Measurements from ENCODE around the gene DOCK9.

The DOCK9 gene

GRCh38 chr13:99003851-99004471, 26.1 kb upstream of the DOCK9 start:
- H3K4me3 Mint-ChIP-seq: no peak overlapping the region

GRCh38 chr13:99003186-99003585, 25.3 kb upstream of the DOCK9 start:
- no peak for DNase-seq
- no peaks in the 10 kb centered on the region for H3K9me3 Mint-ChIP-seq
- peaks cover 72% of the 10 kb centered on the region for H3K4me1 Mint-ChIP-seq
- CTCF ChIA-PET: interaction anchor here (1.2 kb wide), 1 partner anchor 15 kb away, joined by 3 read pairs; no protein-coding TSS in a partner anchor
- H3K4me3 Mint-ChIP-seq: no peak overlapping the region
- H3K27ac Mint-ChIP-seq: no peak overlapping the region
- no peaks in the 10 kb centered on the region for H3K27me3 Mint-ChIP-seq
- H3K36me3 Mint-ChIP-seq: peaks cover 28% of the 10 kb centered on the region

More at GRCh38 chr13:99003851-99004471, 26.1 kb upstream of the DOCK9 start:
- H3K36me3 Mint-ChIP-seq: peaks cover 25% of the 10 kb centered on the region
- no peak overlapping the region for H3K27ac Mint-ChIP-seq
- no peaks in the 10 kb centered on the region for H3K9me3 Mint-ChIP-seq
- CTCF ChIA-PET: no interaction called here
- H3K27me3 Mint-ChIP-seq: no peaks in the 10 kb centered on the region
- peaks cover 64% of the 10 kb centered on the region for H3K4me1 Mint-ChIP-seq
- DNase-seq: no peak

DNA sequence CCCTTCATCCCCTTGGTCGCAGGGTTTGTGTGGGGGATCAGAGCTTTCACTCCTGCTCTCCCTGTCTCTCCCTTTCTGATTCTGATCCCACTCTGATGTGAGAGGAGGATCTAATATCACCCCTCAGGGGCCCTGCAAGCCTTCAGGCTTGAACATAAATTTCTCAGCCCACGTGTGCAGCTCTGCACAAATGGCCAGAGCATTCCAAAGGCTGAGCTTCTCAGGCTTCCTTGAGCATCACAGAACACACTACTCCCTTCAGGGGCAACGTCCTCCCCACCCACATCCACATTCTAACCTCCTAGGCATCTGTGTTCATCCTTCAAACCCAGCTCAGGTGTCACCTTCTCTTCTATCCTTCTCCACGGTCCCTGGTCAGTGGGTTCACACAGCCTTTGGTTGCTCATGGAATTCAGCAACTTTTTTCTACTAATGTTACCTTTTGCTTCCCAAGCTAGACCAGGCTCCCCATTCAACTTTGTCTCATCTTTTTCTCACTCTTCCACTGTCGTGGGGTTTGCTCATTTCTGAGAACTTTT, 24.4 kb upstream of the DOCK9 start:
- H3K36me3 Mint-ChIP-seq: peaks cover 28% of the 10 kb centered on the region
- no peak overlapping the region for H3K4me3 Mint-ChIP-seq
- H3K27ac Mint-ChIP-seq: no peak overlapping the region
- peaks cover 78% of the 10 kb centered on the region for H3K4me1 Mint-ChIP-seq
- no peak for DNase-seq
- no peaks in the 10 kb centered on the region for H3K9me3 Mint-ChIP-seq
- CTCF ChIA-PET: interaction anchor here (0.8 to 1.3 kb wide), 4 partner anchors 10 to 167 kb away, joined by 3 read pairs; no protein-coding TSS in a partner anchor
- H3K27me3 Mint-ChIP-seq: no peaks in the 10 kb centered on the region

GRCh38 chr13:99000137-99000536, 22.3 kb upstream of the DOCK9 start:
- CTCF ChIA-PET: interaction anchor here (1.0 kb wide), 1 partner anchor 29 kb away, joined by 3 read pairs; no protein-coding TSS in a partner anchor
- Mint-ChIP-seq H3K36me3 (peaks cover 36% of the 10 kb centered on the region), H3K4me1 (peaks cover 94% of the 10 kb centered on the region), H3K4me3 (no peak overlapping the region), H3K27ac (peak overlapping the region; percentile 77), H3K27me3 (no peaks in the 10 kb centered on the region), H3K9me3 (no peaks in the 10 kb centered on the region)
- no peak for DNase-seq

DNA sequence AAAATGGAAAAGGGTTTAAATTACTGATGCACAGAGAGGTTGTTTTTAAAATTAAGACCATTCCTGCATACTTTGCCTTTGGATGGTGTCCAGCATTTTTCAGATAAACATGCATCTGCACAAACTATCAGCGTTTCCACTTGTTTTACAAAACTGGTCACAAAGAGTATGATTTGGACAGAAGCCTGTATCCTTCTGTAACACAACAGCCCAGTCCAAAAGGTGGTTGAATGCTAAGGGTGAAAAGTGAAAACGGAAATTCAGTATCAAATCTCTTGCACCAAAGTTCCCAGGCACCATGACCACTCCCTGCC, 21.7 kb upstream of the DOCK9 start:
- peaks cover 94% of the 10 kb centered on the region for H3K4me1 Mint-ChIP-seq
- H3K9me3 Mint-ChIP-seq: no peaks in the 10 kb centered on the region
- no peaks in the 10 kb centered on the region for H3K27me3 Mint-ChIP-seq
- CTCF ChIA-PET: no interaction called here
- peak overlapping the region; percentile 85 for H3K27ac Mint-ChIP-seq
- H3K36me3 Mint-ChIP-seq: peaks cover 37% of the 10 kb centered on the region
- H3K4me3 Mint-ChIP-seq: no peak overlapping the region
- no peak for DNase-seq

- Mint-ChIP-seq H3K4me1 (peaks cover 99% of the 10 kb centered on the region), H3K27me3 (no peaks in the 10 kb centered on the region), H3K27ac (peak overlapping the region; percentile 85), H3K4me3 (peak overlapping the region; percentile 34), H3K36me3 (peaks cover 36% of the 10 kb centered on the region), H3K9me3 (no peaks in the 10 kb centered on the region)
- DNase-seq: peak; percentile 52
- CTCF ChIA-PET: no interaction called here
Observed at GRCh38 chr13:98998831-98999638, 21.2 kb upstream of the DOCK9 start.

DNA sequence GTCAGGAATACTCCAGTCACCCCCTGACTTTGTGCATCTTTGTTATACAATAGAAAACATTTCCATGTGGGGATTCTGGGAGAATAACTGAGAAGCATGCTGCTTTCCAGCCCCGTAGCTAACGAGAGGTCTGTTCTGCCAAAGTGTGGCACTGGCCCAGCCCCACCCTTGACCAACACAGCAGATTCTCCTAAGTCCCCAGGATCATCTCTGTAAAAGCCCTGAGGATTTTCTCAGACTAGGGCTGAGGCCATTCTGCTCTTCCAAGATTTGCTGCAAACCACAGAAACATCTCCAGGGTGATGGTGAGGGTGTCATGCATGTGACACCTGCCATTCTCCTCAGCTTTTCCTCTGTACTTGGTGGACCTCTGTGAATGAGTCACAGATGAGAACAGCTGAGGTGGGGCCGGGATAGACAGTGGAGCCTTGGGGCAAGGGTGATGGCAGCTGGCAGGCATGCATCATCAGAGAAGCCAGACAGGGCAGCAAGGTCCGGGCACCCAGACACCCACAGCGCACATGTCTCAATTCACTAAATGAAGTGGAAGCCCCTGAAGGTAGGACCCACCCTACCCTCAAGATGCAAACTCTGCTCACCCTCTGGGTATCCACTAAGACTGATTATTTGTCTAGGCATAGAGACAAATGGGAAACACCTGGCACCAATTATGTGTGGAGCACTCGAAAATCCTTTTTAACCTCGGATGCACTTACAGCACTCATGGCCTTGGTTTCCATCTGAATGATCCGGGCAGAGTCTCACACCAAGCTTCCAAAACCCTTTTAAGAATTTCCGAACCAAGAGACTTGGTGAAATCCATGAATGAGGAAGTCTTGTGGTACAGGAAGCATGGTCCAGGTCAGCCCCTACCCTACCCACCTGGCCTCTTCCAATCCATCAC, 20.1 kb upstream of the DOCK9 start:
- Mint-ChIP-seq H3K36me3 (peaks cover 31% of the 10 kb centered on the region), H3K27ac (peak overlapping the region; percentile 85), H3K9me3 (no peaks in the 10 kb centered on the region), H3K4me1 (peaks cover 95% of the 10 kb centered on the region), H3K4me3 (no peak overlapping the region), H3K27me3 (no peaks in the 10 kb centered on the region)
- no peak for DNase-seq
- CTCF ChIA-PET: no interaction called here

- no peak overlapping the region for H3K4me3 Mint-ChIP-seq
- H3K4me1 Mint-ChIP-seq: peaks cover 91% of the 10 kb centered on the region
- CTCF ChIA-PET: interaction anchor here (1.2 kb wide), 1 partner anchor 32 kb away, joined by 3 read pairs; no protein-coding TSS in a partner anchor
- no peaks in the 10 kb centered on the region for H3K9me3 Mint-ChIP-seq
- no peak for DNase-seq
- peak overlapping the region; percentile 56 for H3K27ac Mint-ChIP-seq
- H3K36me3 Mint-ChIP-seq: peaks cover 31% of the 10 kb centered on the region
- H3K27me3 Mint-ChIP-seq: no peaks in the 10 kb centered on the region
Observed at GRCh38 chr13:98997011-98997730, 19.3 kb upstream of the DOCK9 start.

- Mint-ChIP-seq H3K9me3 (no peaks in the 10 kb centered on the region), H3K4me1 (peaks cover 81% of the 10 kb centered on the region), H3K36me3 (peaks cover 31% of the 10 kb centered on the region), H3K27me3 (no peaks in the 10 kb centered on the region), H3K27ac (peak overlapping the region; percentile 95), H3K4me3 (no peak overlapping the region)
- CTCF ChIA-PET: interaction anchor here (0.6 to 1.2 kb wide), 2 partner anchors 33 to 127 kb away, joined by 3 read pairs; no protein-coding TSS in a partner anchor
- DNase-seq: no peak
Observed at GRCh38 chr13:98996046-98996445, 18.2 kb upstream of the DOCK9 start.

DNA sequence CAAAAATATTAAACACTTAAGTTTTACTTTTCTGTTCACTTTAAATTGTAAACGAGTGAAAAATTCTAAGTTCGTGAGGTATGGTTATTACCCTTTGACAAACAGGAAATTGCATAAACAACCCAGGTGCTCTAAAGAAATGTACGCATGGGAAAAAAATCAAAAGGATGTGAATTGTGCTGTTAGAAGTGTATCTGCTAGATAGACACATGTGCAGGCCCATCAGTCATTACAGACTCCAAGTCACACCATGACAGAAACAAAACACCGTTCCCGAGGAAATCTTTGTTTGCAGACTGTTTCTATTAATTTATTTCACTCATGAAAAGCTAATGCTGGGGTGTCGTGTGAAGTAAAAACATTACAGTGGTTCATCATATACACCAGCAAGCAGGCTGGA, 17.0 kb upstream of the DOCK9 start:
- peaks cover 5% of the 10 kb centered on the region for H3K9me3 Mint-ChIP-seq
- H3K27ac Mint-ChIP-seq: peak overlapping the region; percentile 95
- no peaks in the 10 kb centered on the region for H3K27me3 Mint-ChIP-seq
- peaks cover 76% of the 10 kb centered on the region for H3K4me1 Mint-ChIP-seq
- CTCF ChIA-PET: no interaction called here
- peaks cover 36% of the 10 kb centered on the region for H3K36me3 Mint-ChIP-seq
- peak overlapping the region; percentile 8 for H3K4me3 Mint-ChIP-seq
- peak; percentile 38 for DNase-seq

GRCh38 chr13:98994080-98994479, 16.2 kb upstream of the DOCK9 start:
- H3K4me1 Mint-ChIP-seq: peaks cover 74% of the 10 kb centered on the region
- no peak overlapping the region for H3K4me3 Mint-ChIP-seq

DNA sequence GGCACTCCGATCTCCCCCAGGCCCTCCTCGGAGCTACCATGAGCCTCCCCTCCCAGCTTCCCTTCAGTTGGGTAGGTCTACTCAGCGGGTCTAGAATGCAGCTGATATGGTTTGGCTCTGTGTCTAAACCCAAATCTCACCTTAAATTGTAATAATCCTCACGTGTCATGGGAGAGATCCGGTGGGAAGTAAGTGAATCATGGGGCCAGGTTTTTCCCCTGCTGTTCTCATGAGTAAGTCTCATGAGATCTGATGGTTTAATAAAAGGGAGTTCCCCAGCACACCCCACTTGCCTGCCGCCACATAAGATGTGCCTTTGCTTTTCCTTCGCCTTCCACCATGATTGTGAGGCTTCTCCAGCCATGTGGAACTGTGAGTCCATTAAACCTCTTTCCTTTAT, 14.5 kb upstream of the DOCK9 start:
- H3K9me3 Mint-ChIP-seq: peaks cover 5% of the 10 kb centered on the region
- no peak for DNase-seq
- H3K27ac Mint-ChIP-seq: no peak overlapping the region
- CTCF ChIA-PET: interaction anchor here (1.5 kb wide), 1 partner anchor 123 kb away, joined by 5 read pairs; no protein-coding TSS in a partner anchor
- peaks cover 69% of the 10 kb centered on the region for H3K4me1 Mint-ChIP-seq
- peaks cover 28% of the 10 kb centered on the region for H3K36me3 Mint-ChIP-seq
- no peaks in the 10 kb centered on the region for H3K27me3 Mint-ChIP-seq
- no peak overlapping the region for H3K4me3 Mint-ChIP-seq

More at GRCh38 chr13:98994080-98994479, 16.2 kb upstream of the DOCK9 start:
- Mint-ChIP-seq H3K27ac (no peak overlapping the region), H3K9me3 (peaks cover 5% of the 10 kb centered on the region), H3K27me3 (no peaks in the 10 kb centered on the region), H3K36me3 (peaks cover 32% of the 10 kb centered on the region)
- no peak for DNase-seq
- CTCF ChIA-PET: no interaction called here

DNA sequence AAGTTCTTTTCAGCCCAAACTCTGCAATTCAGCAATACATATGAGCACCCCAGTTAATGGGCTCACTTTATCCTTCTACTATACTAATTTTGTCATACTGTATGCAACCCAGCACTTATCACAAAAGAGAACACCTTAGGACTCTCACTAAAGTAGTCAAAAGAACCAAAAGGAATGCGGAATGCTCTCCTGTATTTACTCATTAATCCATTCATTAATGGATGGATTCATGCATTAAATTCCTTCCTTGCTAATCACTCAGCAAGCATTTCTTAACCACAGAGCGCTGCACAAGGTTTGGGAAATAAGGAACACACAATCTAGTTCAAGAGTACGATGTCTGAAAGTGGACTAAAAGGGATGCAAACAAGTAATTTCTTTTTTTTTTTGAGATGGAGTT, 12.8 kb upstream of the DOCK9 start:
- Mint-ChIP-seq H3K36me3 (peaks cover 21% of the 10 kb centered on the region), H3K27ac (no peak overlapping the region), H3K27me3 (no peaks in the 10 kb centered on the region), H3K9me3 (peaks cover 5% of the 10 kb centered on the region), H3K4me3 (no peak overlapping the region), H3K4me1 (peaks cover 63% of the 10 kb centered on the region)
- CTCF ChIA-PET: no interaction called here
- DNase-seq: no peak
